Mucosa of gallbladder (tissue), 1 donor: ENCODE measurements around the gene TUBGCP2. TPM values are rescaled to one million over a fixed set of nuclear protein-coding genes. Genes with fewer than 3 reads are reported as not detected.
"Not testable (repeated sequence)": the region's sequence is repeated elsewhere in the genome, so short reads cannot be mapped to it uniquely, and the experiment has no call there.

Experiments used
- DNase-seq: peaks from one replicate; pipeline ENCODE4 v3.0.0-alpha.2; 2020; ENCODE audit warnings: low spot score
- total RNA-seq: library from RNA; stranded (reverse); gene quantifications from one replicate; pipeline ENCODE4 v1.2.1, GENCODE V29; 2021
- donor health status: DM: no; HTN: no; CAD: no.

Gene TUBGCP2
- total RNA-seq, 1 donor from 2014 or later, result 56.9 TPM

- not testable (repeated sequence) for DNase-seq
These were observed 43.6 kb downstream of the TUBGCP2 start for GRCh38 chr10:133265052-133265451.

- DNase-seq, result no peak
These were observed 44.2 kb downstream of the TUBGCP2 start for GRCh38 chr10:133264461-133264860.

- no peak for DNase-seq
These were observed 45.0 kb downstream of the TUBGCP2 start for GRCh38 chr10:133263674-133264073.

DNA sequence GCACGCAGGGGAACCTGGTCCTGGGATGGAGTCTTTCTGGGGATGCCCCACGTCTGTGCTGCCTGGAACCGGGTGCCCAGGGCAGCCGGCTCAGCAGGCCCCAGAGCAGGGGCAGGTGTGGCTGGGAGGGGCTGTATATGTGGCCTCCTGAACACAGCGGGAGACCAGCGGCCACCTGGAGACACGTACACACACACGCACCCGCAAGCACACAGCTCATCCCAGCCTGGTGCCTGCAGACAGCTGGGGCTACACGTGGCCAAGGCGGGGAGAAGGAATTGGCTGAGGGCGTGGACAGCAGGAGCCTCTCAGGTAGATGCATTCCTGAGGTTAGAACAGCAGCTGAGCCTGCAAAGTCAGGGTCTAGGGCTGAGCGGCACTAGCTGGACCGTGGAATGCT is 46.0 kb downstream of the TUBGCP2 start:
- DNase-seq, result no peak

DNA sequence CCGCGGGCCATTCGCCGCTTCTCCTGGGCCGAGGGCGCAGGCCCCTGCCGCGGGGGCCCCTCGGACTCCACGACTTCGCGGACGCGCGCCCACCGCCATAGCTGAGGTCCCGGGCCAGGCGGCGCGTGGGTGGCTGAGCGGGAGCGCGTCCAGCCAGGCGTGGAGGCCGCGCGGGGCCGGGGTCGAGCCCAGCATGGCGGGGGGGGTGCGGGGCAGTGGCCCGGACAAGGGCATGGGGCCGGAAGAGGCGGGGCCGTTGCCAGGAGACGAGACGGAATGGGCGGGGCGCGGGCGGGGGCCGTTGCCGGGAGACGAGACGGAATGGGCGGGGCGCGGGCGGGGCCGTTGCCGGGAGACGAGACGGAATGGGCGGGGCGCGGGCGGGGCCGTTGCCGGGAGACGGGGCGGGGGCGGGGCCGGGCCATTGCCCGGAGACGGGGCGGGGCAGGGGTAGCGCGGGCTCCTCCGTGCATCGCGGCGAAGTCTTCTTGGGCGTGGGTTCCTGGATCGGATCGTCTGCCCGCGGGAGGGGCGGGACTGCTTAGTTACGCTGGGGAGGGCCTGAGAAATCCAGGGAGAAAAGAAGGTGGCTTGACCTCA is 46.8 kb downstream of the TUBGCP2 start:
- DNase-seq, result peak; percentile 90

- DNase-seq, result no peak
These were observed 47.6 kb downstream of the TUBGCP2 start for GRCh38 chr10:133260895-133261725.

DNA sequence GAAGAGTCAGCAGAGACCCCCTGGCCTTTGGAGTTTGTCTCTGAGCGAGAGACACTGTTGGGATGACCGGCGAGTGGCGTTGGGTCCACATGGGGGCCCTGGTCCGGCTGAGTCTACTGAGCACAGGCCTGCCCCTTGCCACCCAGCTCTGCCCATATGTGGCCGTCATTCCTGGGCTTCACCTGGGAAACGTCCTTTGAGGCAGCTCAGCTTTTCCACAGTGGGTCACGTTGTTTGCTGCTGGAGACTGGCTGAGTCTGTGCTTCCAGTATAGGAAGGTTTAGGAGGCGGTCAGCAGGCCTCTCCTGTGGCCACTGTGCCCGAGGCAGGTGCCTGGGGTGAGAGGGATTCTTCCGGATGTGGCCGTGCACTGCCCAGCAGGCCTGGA is 49.1 kb downstream of the TUBGCP2 start:
- no peak for DNase-seq

- DNase-seq, result peak; percentile 76
These were observed 49.7 kb downstream of the TUBGCP2 start for GRCh38 chr10:133258818-133259601.

DNA sequence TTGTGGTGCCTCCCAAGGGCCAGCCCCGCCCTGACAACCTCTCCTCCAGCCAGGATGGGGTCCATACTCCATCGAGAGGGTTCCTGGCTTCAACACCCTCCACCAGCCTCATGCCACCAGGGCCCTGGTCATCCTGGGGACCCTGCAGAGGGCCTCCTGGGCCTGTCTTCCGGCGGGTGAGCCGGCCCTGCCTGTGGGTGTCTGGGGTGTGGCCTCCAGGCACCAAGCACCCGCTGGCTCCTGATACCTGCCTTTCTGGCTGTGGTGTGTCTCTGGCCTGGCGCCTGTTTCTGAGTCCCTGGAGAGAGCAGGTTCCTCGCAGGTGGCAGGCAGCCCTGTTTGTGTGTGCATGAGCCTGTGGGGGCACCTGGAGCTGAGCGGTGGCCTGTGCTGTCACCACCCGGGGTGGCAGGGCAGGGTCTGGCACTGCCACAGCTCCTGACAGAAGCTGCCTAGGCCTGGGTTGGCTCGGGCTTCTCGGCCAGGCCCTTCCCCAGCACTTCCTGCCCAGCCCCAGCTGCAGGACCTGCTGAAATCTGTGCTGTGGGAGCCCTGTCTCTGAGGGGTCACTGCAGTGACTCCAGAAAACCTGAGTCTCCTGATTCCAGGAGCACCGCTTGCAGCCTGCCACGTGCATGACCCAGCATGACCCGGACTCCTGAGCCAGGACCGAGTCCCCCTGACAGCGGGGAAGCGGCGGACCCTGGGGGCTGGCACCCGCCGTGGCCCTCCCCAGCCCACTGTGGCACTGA is 50.4 kb downstream of the TUBGCP2 start:
- peak; percentile 66 for DNase-seq

GRCh38 chr10:133257489-133258065 is 51.1 kb downstream of the TUBGCP2 start:
- DNase-seq, result peak; percentile 64

- DNase-seq, result no peak
These were observed 53.3 kb downstream of the TUBGCP2 start for GRCh38 chr10:133255323-133255722.

GRCh38 chr10:133254421-133255120 is 54.1 kb downstream of the TUBGCP2 start:
- no peak for DNase-seq

DNA sequence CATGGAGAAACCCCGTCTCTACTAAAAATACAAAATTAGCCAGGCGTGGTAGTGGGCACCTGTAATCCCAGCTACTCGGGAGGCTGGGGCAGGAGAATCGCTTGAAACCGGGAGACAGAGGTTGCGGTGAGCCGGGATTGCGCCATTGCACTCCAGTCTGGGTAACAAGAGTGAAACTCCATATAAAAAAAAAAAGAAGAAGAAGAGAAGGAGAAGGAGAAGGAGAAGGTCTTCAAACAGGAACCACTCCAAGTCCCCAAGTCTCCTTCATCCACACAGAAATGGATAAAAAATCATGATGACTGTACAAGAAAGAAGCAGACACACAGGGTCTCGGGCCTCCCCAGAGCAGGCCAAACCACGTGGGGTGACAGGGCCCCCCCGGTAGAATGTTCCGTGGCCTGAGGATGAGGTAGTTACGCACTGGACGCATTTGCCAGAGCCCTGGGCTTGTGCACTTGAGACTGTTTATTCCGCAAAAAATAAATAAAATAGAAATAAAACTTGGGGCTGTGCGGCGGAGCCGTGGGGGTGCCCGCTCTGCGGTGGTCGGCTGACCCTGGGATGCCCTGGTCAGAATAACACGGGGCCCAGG is 55.2 kb downstream of the TUBGCP2 start:
- no peak for DNase-seq

GRCh38 chr10:133252223-133252552 is 56.5 kb downstream of the TUBGCP2 start:
- no peak for DNase-seq

DNA sequence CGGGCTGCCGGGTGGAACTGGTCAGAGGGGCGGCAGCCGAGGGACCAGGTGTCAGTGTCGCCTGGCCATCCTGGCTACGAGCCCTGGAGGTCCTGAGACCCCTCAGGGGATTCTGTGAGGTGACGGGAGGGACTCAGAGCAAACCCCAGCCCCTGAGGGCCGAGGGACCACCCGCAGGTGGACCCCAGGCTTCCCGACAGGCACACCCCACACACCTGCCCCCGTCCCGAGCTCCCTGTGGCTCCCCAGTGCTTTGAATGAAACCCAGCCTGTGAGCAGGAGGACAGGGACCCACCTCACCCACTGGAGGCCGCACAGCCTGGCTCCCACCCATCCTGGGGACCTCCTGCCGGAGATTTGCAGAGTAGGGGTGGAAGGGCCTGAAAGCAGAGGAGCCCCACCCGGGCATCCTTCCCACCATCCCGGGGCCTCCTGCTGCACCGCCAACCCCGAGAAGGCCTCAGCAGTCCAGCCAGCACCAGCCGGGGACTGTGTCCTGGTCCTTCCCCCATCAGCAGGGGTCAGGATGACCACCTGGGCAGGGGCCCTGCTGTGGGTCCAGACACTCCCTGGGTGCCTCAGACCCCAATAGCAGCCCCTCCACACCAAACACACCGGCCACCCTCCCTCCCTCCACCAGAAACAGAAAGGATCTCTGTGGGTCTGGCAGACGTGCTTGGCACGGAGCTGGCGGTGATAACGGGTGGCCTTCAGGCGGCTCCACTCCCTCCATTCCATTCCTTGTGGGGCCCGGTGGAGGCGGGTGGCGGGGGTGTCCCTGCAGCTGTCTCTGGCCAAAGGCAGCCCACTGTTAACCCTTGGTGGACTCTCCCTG is 57.1 kb downstream of the TUBGCP2 start:
- no peak for DNase-seq

DNA sequence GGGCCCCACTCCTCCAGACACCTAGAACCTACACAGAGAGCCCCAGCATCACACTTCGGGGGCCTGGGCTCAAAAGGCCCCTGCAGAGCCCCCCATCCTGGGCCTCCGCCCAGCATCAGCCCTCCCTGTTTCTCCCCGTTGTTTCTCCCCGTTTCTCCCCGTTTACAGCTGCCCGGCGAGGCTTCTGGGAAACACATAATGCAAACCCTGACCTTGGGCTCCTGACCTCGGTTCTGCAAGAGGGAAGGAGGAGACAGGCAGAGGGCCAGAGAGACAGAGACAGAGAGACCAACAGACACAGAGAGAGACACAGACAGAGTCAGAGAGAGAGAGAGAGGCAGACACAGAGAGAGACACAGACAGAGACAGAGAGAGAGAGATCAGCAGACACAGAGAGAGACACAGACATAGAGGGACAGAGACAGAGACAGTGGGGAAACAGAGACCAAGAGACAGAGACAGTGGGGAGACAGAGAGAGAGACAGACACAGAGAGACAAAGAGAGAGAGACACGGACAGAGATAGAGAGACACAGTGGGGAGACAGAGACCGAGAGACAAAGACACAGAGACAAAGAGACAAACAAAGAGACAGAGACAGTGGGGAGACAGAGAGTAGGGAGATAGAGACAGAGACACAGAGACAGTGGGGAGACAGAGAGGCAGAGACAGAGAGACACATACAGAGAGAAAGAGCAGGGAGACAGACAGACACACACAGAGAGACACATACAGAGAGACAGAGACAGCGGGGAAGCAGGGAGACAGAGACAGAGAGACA is 58.5 kb downstream of the TUBGCP2 start:
- DNase-seq, result no peak

GRCh38 chr10:133249094-133249780 is 59.4 kb downstream of the TUBGCP2 start:
- DNase-seq, result no peak

DNA sequence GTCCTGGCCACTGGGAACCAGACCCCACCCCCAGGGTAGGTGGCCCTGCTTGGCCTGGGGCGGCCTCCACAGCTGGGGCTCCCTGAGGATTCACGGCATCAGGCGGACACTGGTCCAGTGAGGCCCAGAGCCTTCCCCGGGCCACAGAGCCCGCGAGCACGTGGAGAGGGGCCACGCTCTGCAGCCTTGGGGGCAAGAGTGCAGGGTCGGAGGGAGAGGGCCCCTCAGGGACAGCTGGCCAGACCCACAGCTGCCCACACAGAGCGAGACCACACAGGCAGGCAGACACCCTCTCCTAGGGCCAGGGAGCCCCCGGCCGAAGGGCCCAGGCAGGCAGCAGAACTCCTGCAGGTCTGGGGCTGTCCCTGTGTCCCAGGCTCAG is 60.3 kb downstream of the TUBGCP2 start:
- no peak for DNase-seq
